ENCODE data around the gene DHCR24.

Gene DHCR24

GRCh38 chr1:54804471-54805132 is 82.4 kb downstream of the DHCR24 start:
- H3K4me1 Mint-ChIP-seq: peaks cover 15% of the 10 kb centered on the region
- no peak overlapping the region for H3K27ac Mint-ChIP-seq
- no peak overlapping the region for H3K4me3 Mint-ChIP-seq
- TF ChIP-seq, protein P1, sequence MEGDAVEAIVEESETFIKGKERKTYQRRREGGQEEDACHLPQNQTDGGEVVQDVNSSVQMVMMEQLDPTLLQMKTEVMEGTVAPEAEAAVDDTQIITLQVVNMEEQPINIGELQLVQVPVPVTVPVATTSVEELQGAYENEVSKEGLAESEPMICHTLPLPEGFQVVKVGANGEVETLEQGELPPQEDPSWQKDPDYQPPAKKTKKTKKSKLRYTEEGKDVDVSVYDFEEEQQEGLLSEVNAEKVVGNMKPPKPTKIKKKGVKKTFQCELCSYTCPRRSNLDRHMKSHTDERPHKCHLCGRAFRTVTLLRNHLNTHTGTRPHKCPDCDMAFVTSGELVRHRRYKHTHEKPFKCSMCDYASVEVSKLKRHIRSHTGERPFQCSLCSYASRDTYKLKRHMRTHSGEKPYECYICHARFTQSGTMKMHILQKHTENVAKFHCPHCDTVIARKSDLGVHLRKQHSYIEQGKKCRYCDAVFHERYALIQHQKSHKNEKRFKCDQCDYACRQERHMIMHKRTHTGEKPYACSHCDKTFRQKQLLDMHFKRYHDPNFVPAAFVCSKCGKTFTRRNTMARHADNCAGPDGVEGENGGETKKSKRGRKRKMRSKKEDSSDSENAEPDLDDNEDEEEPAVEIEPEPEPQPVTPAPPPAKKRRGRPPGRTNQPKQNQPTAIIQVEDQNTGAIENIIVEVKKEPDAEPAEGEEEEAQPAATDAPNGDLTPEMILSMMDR (IDR thresholded peaks at IDR 0.05; ENCODE audit: unreplicated experiment in 3 of 3): no peak
- peaks cover 47% of the 10 kb centered on the region for H3K27me3 Mint-ChIP-seq (ENCODE audit: low read depth)
- no peaks in the 10 kb centered on the region for H3K36me3 Mint-ChIP-seq (ENCODE audit: low read depth)
- H3K9me3 Mint-ChIP-seq: no peaks in the 10 kb centered on the region

DNA sequence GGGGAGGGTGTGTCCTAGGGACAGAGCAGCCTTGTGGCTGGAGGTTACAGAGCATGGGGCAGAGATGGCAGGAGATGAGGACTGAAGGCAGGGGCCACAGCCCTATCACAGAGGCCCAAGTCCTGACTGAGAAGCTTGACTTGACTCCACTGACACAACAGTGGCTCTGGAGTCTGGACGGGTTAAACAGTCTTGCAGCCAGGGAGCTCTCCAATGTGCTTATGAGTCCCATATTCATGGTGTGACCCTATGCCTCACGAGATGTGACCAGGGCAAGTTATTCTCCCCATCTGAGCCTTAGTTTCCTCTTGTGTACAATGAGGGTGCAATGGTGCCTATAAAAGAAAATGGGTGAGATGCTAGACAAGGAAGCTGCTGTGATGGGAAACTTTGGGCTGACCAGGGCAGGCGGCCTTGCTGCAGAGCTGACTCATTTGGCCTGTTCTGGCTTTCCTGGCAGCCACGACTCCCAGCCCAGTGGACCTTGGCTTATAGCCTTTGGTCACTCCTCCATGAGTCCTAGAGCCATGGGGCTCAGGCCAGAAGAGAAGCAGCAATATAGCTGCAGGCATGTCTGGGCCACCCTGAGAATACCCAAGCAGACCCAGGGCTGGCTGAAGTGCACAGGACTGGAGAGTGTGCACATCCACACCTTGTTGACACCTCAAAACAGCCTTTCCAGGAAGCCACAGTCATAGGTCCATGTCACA is 83.1 kb downstream of the DHCR24 start:
- Mint-ChIP-seq H3K27ac (no peak overlapping the region), H3K36me3 (ENCODE audit: low read depth) (no peaks in the 10 kb centered on the region), H3K4me3 (no peak overlapping the region), H3K4me1 (peaks cover 18% of the 10 kb centered on the region), H3K9me3 (no peaks in the 10 kb centered on the region), H3K27me3 (ENCODE audit: low read depth) (peaks cover 49% of the 10 kb centered on the region)
- TF ChIP-seq, protein P1 (IDR thresholded peaks at IDR 0.05; ENCODE audit: unreplicated experiment in 3 of 3): no peak

- Mint-ChIP-seq H3K27me3 (ENCODE audit: low read depth) (peaks cover 45% of the 10 kb centered on the region), H3K27ac (no peak within 1 kb of the TSS), H3K9me3 (no peaks in the 10 kb centered on the region), H3K4me3 (peak within 1 kb of the TSS; percentile 21 to 36 (median 34)), H3K36me3 (ENCODE audit: low read depth) (no peaks in the 10 kb centered on the region), H3K4me1 (peaks cover 10% of the 10 kb centered on the region)
- TF ChIP-seq, protein P1 (IDR thresholded peaks at IDR 0.05; ENCODE audit: unreplicated experiment in 3 of 3): peak in 2 of 3 experiments; percentile 32 to 37
Observed at GRCh38 chr1:54800899-54801759, 85.9 kb downstream of the DHCR24 start, which contains the start of gene TTC22. TTC22 (minus strand) TSS chr1:54801323; CDS start chr1:54801163, 160 bp downstream.

DNA sequence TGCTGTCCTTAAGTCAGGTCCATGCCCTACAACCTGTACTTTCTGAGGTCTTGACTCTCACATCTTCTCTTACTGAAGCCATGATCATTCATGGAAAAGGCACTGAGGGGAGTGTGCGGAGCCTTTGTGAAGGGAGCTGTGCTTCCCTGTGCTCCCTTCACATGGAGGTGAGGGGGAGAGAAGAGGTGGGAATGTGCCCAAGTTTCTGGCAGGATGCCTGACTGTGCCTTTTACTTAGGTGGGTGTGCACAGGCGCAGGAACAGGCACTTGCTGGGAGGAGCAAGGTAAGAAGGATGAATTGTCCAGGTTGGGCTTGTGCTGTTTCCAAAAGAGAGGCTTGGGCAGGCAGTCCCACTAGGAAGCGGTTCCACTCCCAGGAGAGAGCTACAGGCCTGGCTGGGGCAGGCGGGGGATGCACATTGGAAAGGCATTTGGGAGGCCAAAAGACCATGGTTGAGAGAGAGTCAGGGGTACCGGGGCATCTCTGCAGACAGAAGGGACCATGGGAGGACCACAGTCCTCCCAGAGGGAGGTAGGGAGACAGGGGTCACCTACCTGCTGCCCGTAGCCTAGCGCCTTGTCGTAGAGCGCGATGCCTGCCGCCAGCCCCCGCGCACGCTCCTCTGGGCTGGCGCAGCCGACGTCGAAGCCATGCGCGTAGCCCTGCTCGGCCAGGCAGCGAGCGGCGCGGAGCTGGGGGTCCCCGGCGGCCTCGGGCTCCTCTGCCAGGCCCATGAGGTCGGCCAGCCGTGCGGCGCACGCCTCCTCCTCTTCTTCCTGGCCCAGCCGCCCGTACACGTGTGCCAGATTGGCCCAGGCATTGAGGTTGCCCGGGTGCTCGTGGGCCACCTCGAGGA is 86.7 kb downstream of the DHCR24 start:
- Mint-ChIP-seq H3K36me3 (ENCODE audit: low read depth) (no peaks in the 10 kb centered on the region), H3K4me3 (peak overlapping the region in 2 of 3 experiments; percentile 1 to 36), H3K4me1 (peaks cover 10% of the 10 kb centered on the region), H3K27ac (no peak overlapping the region), H3K9me3 (no peaks in the 10 kb centered on the region), H3K27me3 (ENCODE audit: low read depth) (peaks cover 50% of the 10 kb centered on the region)
- TF ChIP-seq, protein P1 (IDR thresholded peaks at IDR 0.05; ENCODE audit: unreplicated experiment in 3 of 3): no peak
